HT-29 (cell line): Measurements from ENCODE around the gene CEP20. TPM values are rescaled to one million over a fixed set of nuclear protein-coding genes. Genes with fewer than 3 reads are reported as not detected.
"Not testable (repeated sequence)": the region's sequence is repeated elsewhere in the genome, so short reads cannot be mapped to it uniquely, and the experiment has no call there.

Source experiments
- DNase-seq: peaks from one replicate; pipeline ENCODE4 v3.0.0-alpha.2; 2015; ENCODE audit warnings: low spot score
- total RNA-seq: library from RNA; depleted of rRNA; stranded (reverse); fragments of >200 nt; shearing (Covaris generic); gene quantifications from 2 replicates; pipeline ENCODE4 v1.2.3, GENCODE V29; 2014

The CEP20 gene
- total RNA-seq, 1 experiment from 2014 or later, result 19.2 TPM

- DNase-seq, result no peak
These were observed 29.3 kb downstream of the CEP20 start for GRCh38 chr16:15858921-15859668.

GRCh38 chr16:15857724-15858560 is 30.5 kb downstream of the CEP20 start:
- DNase-seq, result no peak

GRCh38 chr16:15856901-15857698 is 31.3 kb downstream of the CEP20 start, which contains the start of gene MYH11:
TSS of gene MYH11 (minus strand) at chr16:15857028. CDS start at chr16:15838252, 18,776 bp downstream.
- no peak for DNase-seq

- DNase-seq, result no peak
These were observed 32.2 kb downstream of the CEP20 start for GRCh38 chr16:15856182-15856581.

GRCh38 chr16:15855704-15856003 is 32.7 kb downstream of the CEP20 start:
- no peak for DNase-seq

GRCh38 chr16:15854906-15855703 is 33.3 kb downstream of the CEP20 start:
- DNase-seq, result no peak

- DNase-seq, result no peak
These were observed 34.3 kb downstream of the CEP20 start for GRCh38 chr16:15854061-15854460.

- DNase-seq, result no peak
These were observed 35.4 kb downstream of the CEP20 start for GRCh38 chr16:15853021-15853420.

GRCh38 chr16:15850555-15850954 is 37.8 kb downstream of the CEP20 start:
- DNase-seq, result not testable (repeated sequence)

- no peak for DNase-seq
These were observed 39.0 kb downstream of the CEP20 start for GRCh38 chr16:15849209-15849981.

GRCh38 chr16:15847611-15848175 is 40.7 kb downstream of the CEP20 start:
- no peak for DNase-seq

- no peak for DNase-seq
These were observed 41.9 kb downstream of the CEP20 start for GRCh38 chr16:15846510-15846909.

GRCh38 chr16:15843635-15844279 is 44.6 kb downstream of the CEP20 start:
- no peak for DNase-seq

GRCh38 chr16:15839204-15839603 is 49.2 kb downstream of the CEP20 start:
- not testable (repeated sequence) for DNase-seq

GRCh38 chr16:15837761-15838160 is 50.6 kb downstream of the CEP20 start:
- no peak for DNase-seq

- DNase-seq, result no peak
These were observed 51.3 kb downstream of the CEP20 start for GRCh38 chr16:15836965-15837611.

GRCh38 chr16:15836074-15836473 is 52.3 kb downstream of the CEP20 start:
- DNase-seq, result no peak

GRCh38 chr16:15835136-15835878 is 53.1 kb downstream of the CEP20 start:
- DNase-seq, result no peak
